Nucleus accumbens (tissue), 56 donors: ENCODE measurements around the gene ITGB3.

Experiments
- DNase-seq, 56 donors: peaks; one replicate each; lab custom pipeline; 2025; lab: John Stamatoyannopoulos, UW

ITGB3 gene

GRCh38 chr17:47273245-47273644 is 19.6 kb downstream of the ITGB3 start:
- DNase-seq, result no peak

- DNase-seq, result no peak
Measured at GRCh38 chr17:47274319-47275069, 20.9 kb downstream of the ITGB3 start.

- DNase-seq, result peak in 1 of 56 donors; percentile 7
Measured at GRCh38 chr17:47275245-47275984, 21.8 kb downstream of the ITGB3 start.

GRCh38 chr17:47276444-47276843 is 22.8 kb downstream of the ITGB3 start:
- no peak for DNase-seq

- peak in 12 of 56 donors; percentile 2 to 27 (median 12) for DNase-seq
Measured at GRCh38 chr17:47276868-47277267, 23.2 kb downstream of the ITGB3 start.

GRCh38 chr17:47277921-47278320 is 24.3 kb downstream of the ITGB3 start:
- DNase-seq, result no peak

- no peak for DNase-seq
Measured at GRCh38 chr17:47278561-47278960, 24.9 kb downstream of the ITGB3 start.

GRCh38 chr17:47279062-47279801 is 25.6 kb downstream of the ITGB3 start:
- peak in 4 of 56 donors; percentile 2 to 15 (median 6) for DNase-seq

GRCh38 chr17:47280072-47280811 is 26.6 kb downstream of the ITGB3 start:
- DNase-seq, result no peak

GRCh38 chr17:47281216-47281615 is 27.6 kb downstream of the ITGB3 start:
- DNase-seq, result no peak

GRCh38 chr17:47285003-47285402 is 31.4 kb downstream of the ITGB3 start:
- no peak for DNase-seq

GRCh38 chr17:47286198-47286914 is 32.7 kb downstream of the ITGB3 start:
- no peak for DNase-seq

- no peak for DNase-seq
Measured at GRCh38 chr17:47287068-47287467, 33.4 kb downstream of the ITGB3 start.

- DNase-seq, result no peak
Measured at GRCh38 chr17:47287639-47288038, 34.0 kb downstream of the ITGB3 start.

- no peak for DNase-seq
Measured at GRCh38 chr17:47288531-47289116, 35.0 kb downstream of the ITGB3 start.

GRCh38 chr17:47289302-47289701 is 35.7 kb downstream of the ITGB3 start:
- DNase-seq, result no peak

GRCh38 chr17:47290870-47291241 is 37.2 kb downstream of the ITGB3 start:
- DNase-seq, result no peak

GRCh38 chr17:47291242-47291873 is 37.7 kb downstream of the ITGB3 start:
- DNase-seq, result no peak

- no peak for DNase-seq
Measured at GRCh38 chr17:47292206-47292605, 38.6 kb downstream of the ITGB3 start.
